ENCODE measurements around the gene RELN. TPM values are rescaled to one million over a fixed set of nuclear protein-coding genes. Genes with fewer than 3 reads are reported as not detected.

The RELN gene
- total RNA-seq, 1 donor from 2014 or later, result not detected

DNA sequence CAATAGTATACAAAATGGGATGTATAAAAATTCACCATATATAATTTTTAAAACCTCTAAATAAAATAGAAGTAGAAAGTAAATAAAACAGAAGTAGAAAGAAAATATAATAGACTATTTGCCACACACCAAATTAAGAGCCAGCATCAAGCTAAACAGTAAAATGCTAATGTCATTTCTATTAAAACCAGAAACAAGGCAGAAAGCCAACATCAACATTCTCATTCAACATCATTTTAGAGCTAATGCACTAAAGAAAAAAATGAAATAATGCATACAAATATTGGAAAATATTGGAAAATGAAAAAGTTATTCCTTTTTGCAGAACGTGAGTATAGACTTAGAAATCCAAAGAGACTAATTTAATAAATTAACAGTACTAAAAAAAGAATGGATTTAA is 23.4 kb upstream of the RELN start:
- DNase-seq (ENCODE audit: low read depth) (no peak), FAIRE-seq (no peak)
- no peaks in the 10 kb centered on the region for H3K27me3 ChIP-seq (ENCODE audit: control insufficient read depth, insufficient read depth, low read length)

DNA sequence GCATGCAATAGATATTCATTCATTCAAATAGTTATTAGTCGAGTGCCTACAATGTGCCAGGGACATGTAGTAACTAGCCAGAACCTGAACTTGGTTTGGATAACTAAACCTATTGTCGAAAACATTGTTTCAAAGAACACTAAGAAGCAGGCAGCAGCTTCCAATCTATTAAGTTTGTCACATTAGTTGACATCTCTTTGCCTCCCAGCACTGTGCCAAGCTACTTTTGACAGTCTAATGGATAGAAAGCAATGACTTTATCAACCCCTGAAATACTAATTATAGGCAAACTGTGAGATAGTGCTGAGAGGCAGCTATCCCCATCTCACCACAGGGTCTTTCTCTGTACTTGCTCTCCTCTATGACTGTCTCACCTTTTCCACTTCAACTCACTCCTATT is 22.4 kb upstream of the RELN start:
- TF ChIP-seq, protein P1, sequence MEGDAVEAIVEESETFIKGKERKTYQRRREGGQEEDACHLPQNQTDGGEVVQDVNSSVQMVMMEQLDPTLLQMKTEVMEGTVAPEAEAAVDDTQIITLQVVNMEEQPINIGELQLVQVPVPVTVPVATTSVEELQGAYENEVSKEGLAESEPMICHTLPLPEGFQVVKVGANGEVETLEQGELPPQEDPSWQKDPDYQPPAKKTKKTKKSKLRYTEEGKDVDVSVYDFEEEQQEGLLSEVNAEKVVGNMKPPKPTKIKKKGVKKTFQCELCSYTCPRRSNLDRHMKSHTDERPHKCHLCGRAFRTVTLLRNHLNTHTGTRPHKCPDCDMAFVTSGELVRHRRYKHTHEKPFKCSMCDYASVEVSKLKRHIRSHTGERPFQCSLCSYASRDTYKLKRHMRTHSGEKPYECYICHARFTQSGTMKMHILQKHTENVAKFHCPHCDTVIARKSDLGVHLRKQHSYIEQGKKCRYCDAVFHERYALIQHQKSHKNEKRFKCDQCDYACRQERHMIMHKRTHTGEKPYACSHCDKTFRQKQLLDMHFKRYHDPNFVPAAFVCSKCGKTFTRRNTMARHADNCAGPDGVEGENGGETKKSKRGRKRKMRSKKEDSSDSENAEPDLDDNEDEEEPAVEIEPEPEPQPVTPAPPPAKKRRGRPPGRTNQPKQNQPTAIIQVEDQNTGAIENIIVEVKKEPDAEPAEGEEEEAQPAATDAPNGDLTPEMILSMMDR (IDR thresholded peaks at IDR 0.05; ENCODE audit: insufficient read depth, low read length, severe bottlenecking), result no peak
- FAIRE-seq (no peak), DNase-seq (ENCODE audit: low read depth) (no peak)
- no peaks in the 10 kb centered on the region for H3K36me3 ChIP-seq (ENCODE audit: control insufficient read depth, insufficient read depth, low read length)
- H3K27me3 ChIP-seq (ENCODE audit: control insufficient read depth, insufficient read depth, low read length), result no peaks in the 10 kb centered on the region
- H3K4me3 ChIP-seq (ENCODE audit: low read depth, low read length), result no peak overlapping the region

More for the DNA sequence above, 23.4 kb upstream of the RELN start:
- Histone ChIP-seq H3K4me3 (ENCODE audit: low read depth, low read length) (no peak overlapping the region), H3K36me3 (ENCODE audit: control insufficient read depth, insufficient read depth, low read length) (no peaks in the 10 kb centered on the region)
- TF ChIP-seq, protein P1 (IDR thresholded peaks at IDR 0.05; ENCODE audit: insufficient read depth, low read length, severe bottlenecking), result no peak

GRCh38 chr7:104010052-104010909 is 20.8 kb upstream of the RELN start:
- TF ChIP-seq, protein P1 (IDR thresholded peaks at IDR 0.05; ENCODE audit: insufficient read depth, low read length, severe bottlenecking), result no peak
- no peak for FAIRE-seq
- no peaks in the 10 kb centered on the region for H3K36me3 ChIP-seq (ENCODE audit: control insufficient read depth, insufficient read depth, low read length)
- no peak overlapping the region for H3K4me3 ChIP-seq (ENCODE audit: low read depth, low read length)
- no peaks in the 10 kb centered on the region for H3K27me3 ChIP-seq (ENCODE audit: control insufficient read depth, insufficient read depth, low read length)
- DNase-seq (ENCODE audit: low read depth), result no peak

- Histone ChIP-seq H3K27me3 (ENCODE audit: control insufficient read depth, insufficient read depth, low read length) (no peaks in the 10 kb centered on the region), H3K4me3 (ENCODE audit: low read depth, low read length) (no peak overlapping the region), H3K36me3 (ENCODE audit: control insufficient read depth, insufficient read depth, low read length) (no peaks in the 10 kb centered on the region)
- TF ChIP-seq, protein P1 (IDR thresholded peaks at IDR 0.05; ENCODE audit: insufficient read depth, low read length, severe bottlenecking), result no peak
- FAIRE-seq (no peak), DNase-seq (ENCODE audit: low read depth) (no peak)
Measured at GRCh38 chr7:104008107-104008506, 18.6 kb upstream of the RELN start.

GRCh38 chr7:104007614-104008013 is 18.2 kb upstream of the RELN start:
- no peaks in the 10 kb centered on the region for H3K36me3 ChIP-seq (ENCODE audit: control insufficient read depth, insufficient read depth, low read length)
- DNase-seq (ENCODE audit: low read depth), result no peak
- no peak overlapping the region for H3K4me3 ChIP-seq (ENCODE audit: low read depth, low read length)
- no peaks in the 10 kb centered on the region for H3K27me3 ChIP-seq (ENCODE audit: control insufficient read depth, insufficient read depth, low read length)
- no peak for FAIRE-seq
- TF ChIP-seq, protein P1 (IDR thresholded peaks at IDR 0.05; ENCODE audit: insufficient read depth, low read length, severe bottlenecking), result no peak
